ENCODE data around the gene FXN. TPM values are rescaled to one million over a fixed set of nuclear protein-coding genes. Genes with fewer than 3 reads are reported as not detected.

FXN gene
- total RNA-seq, 1 experiment from 2014 or later, result 12.0 TPM

- H3K27ac ChIP-seq, result peak overlapping the region; percentile 99
- no peak for TF ChIP-seq EZH2 (IDR thresholded peaks at IDR 0.05; ENCODE audit: low read depth)
- TF ChIP-seq CTCF (conservative IDR thresholded peaks at IDR 0.05), result no peak
- H3F3A ChIP-seq (ENCODE audit: insufficient read depth, low read depth), result peaks cover 28% of the 10 kb centered on the region
- peak overlapping the region; percentile 100 for H3K4me2 ChIP-seq
- ChIA-PET CTCF (interaction anchor here (1.0 kb wide), 1 partner anchor 60 kb away, joined by 4 read pairs; no protein-coding TSS in a partner anchor), POLR2A (ENCODE audit: unreplicated experiment) (interaction anchor here (0.6 to 1.4 kb wide), 3 partner anchors 60 to 1151 kb away, joined by 3 to 16 read pairs (median 13); no protein-coding TSS in a partner anchor)
- peak; percentile 93 to 96 for DNase-seq
- no peaks in the 10 kb centered on the region for H3K9me3 ChIP-seq (ENCODE audit: insufficient read depth, low read depth)
- H4K20me1 ChIP-seq (ENCODE audit: insufficient read depth), result no peaks in the 10 kb centered on the region; the same call in 1 of the 2 replicates
- H3K79me2 ChIP-seq (ENCODE audit: low read depth), result peaks cover 46% of the 10 kb centered on the region
- peak overlapping the region; percentile 83 for H3K4me3 ChIP-seq
- H3K27me3 ChIP-seq (ENCODE audit: insufficient read depth, low read depth), result no peaks in the 10 kb centered on the region
- BruUV-seq (replicated peaks), result TSS peak; percentile 48
- H2AFZ ChIP-seq, result peak overlapping the region; percentile 86
- H3K36me3 ChIP-seq (ENCODE audit: low read depth), result peaks cover 5% of the 10 kb centered on the region; the same call in 1 of the 2 replicates
- intact Hi-C loops (cut with micrococcal nuclease; ENCODE audit: unreplicated experiment), result loop anchor here (1.0 to 2.0 kb wide), 3 partner anchors 15 to 66 kb away; no protein-coding TSS in a partner anchor
- H3K9me2 ChIP-seq (ENCODE audit: insufficient read depth), result no peaks in the 10 kb centered on the region
- peaks cover 37% of the 10 kb centered on the region for H3K4me1 ChIP-seq (replicated peaks; ENCODE audit: insufficient read depth)
Measured at GRCh38 chr9:69120380-69121154, 85.0 kb downstream of the FXN start.

- peak in 1 of 2 experiments; percentile 73 for DNase-seq
- Histone ChIP-seq H3K27me3 (ENCODE audit: insufficient read depth, low read depth) (no peaks in the 10 kb centered on the region), H3F3A (ENCODE audit: insufficient read depth, low read depth) (peaks cover 28% of the 10 kb centered on the region), H2AFZ (peak overlapping the region; percentile 86), H3K27ac (peak overlapping the region; percentile 99), H3K36me3 (ENCODE audit: low read depth) (peaks cover 5% of the 10 kb centered on the region; the same call in 1 of the 2 replicates), H3K79me2 (ENCODE audit: low read depth) (peaks cover 54% of the 10 kb centered on the region), H4K20me1 (ENCODE audit: insufficient read depth) (peaks cover 3% of the 10 kb centered on the region; the same call in 1 of the 2 replicates), H3K9me2 (ENCODE audit: insufficient read depth) (no peaks in the 10 kb centered on the region), H3K4me1 (replicated peaks; ENCODE audit: insufficient read depth) (peaks cover 28% of the 10 kb centered on the region), H3K4me2 (peak overlapping the region; percentile 100), H3K4me3 (peak overlapping the region; percentile 83), H3K9me3 (ENCODE audit: insufficient read depth, low read depth) (no peaks in the 10 kb centered on the region)
- POLR2A ChIA-PET (ENCODE audit: unreplicated experiment), result interaction anchor here (0.6 to 1.4 kb wide), 5 partner anchors 57 to 1317 kb away, joined by 3 to 16 read pairs (median 8); no protein-coding TSS in a partner anchor
- intact Hi-C loops (cut with micrococcal nuclease; ENCODE audit: unreplicated experiment), result loop anchor here (1.0 to 2.0 kb wide), 4 partner anchors 28 to 85 kb away; no protein-coding TSS in a partner anchor
- BruUV-seq (replicated peaks), result no TSS peak
- TF ChIP-seq EZH2 (IDR thresholded peaks at IDR 0.05; ENCODE audit: low read depth) (no peak), CTCF (conservative IDR thresholded peaks at IDR 0.05) (no peak)
- CTCF ChIA-PET, result interaction anchor here (0.6 to 1.2 kb wide), 3 partner anchors 39 to 72 kb away, joined by 3 to 5 read pairs (median 4); no protein-coding TSS in a partner anchor
Measured at GRCh38 chr9:69121155-69122081, 85.9 kb downstream of the FXN start.

Measured in PC-9 (cell line).